ENCODE results near the gene DRD2.

The DRD2 gene

DNA sequence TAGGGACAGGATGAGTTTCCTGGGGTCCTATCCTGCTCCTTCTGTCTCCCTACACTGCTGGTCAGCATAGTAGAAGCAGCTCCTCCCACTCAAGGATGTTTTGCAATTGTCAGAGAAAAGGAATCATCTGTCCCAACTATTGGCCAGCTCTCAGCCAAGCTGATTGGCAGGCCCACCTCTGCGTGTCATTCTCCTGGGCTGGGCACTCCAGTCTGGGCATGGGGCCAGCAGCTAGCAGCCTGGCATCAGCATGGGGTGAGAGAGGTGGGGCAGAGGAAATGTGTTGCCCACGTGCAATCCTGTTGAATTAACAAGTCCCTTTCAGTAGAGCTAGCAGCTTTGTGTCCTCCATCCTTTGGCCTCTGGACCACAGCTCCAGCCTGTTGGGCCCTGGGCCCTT, 73.5 kb downstream of the DRD2 start:
- Histone ChIP-seq H3K9ac (ENCODE audit: low read length in 2 of 2) (no peak overlapping the region), H3K4me1 (ENCODE audit: control insufficient read depth, insufficient read depth, low read length) (no peaks in the 10 kb centered on the region), H3K9me3 (ENCODE audit: control insufficient read depth in 2 of 2, low read length in 2 of 2) (no peaks in the 10 kb centered on the region), H3K27ac (ENCODE audit: low read length) (no peak overlapping the region), H3K27me3 (ENCODE audit: control insufficient read depth in 1 of 2, insufficient read depth in 2 of 2, low read length in 2 of 2) (no peaks in the 10 kb centered on the region), H3K36me3 (ENCODE audit: control insufficient read depth in 2 of 2, insufficient read depth in 2 of 2, low read length in 2 of 2) (no peaks in the 10 kb centered on the region), H3K4me3 (ENCODE audit: low read length in 2 of 2) (no peak overlapping the region)

DNA sequence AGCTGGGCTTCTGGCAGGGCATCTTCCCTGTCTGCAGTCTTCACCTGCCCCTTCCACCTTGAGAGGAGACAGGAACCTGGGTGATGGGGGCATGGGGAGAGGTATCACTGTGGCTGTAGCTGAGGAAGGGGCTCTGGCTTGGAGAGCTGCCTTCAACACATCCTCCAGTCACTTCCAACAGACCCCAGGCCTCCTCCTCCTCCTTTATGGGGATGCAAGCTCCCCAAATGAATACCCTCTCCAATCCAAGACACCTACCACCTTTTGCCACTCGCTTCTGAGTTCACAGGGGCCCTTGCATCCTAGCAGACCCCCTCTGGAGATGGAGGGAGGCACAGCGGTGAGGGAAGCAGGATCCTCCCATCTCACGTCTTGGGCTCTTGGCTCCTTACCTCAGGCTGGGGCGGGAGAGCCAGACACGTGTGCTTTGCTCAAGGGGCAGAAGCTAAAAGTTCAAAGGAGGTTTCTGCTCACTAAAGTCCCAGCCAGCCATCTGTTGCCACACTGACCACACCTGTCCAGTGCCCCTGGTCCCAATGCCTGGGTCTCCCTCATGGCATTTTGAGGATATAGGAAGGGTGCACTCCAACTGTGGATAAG, 74.5 kb downstream of the DRD2 start:
- H3K36me3 ChIP-seq (ENCODE audit: control insufficient read depth in 2 of 2, insufficient read depth in 2 of 2, low read length in 2 of 2), result no peaks in the 10 kb centered on the region
- no peak overlapping the region for H3K9ac ChIP-seq (ENCODE audit: low read length in 2 of 2)
- H3K4me1 ChIP-seq (ENCODE audit: control insufficient read depth, insufficient read depth, low read length), result no peaks in the 10 kb centered on the region
- H3K27ac ChIP-seq (ENCODE audit: low read length), result no peak overlapping the region
- H3K27me3 ChIP-seq (ENCODE audit: control insufficient read depth in 1 of 2, insufficient read depth in 2 of 2, low read length in 2 of 2), result no peaks in the 10 kb centered on the region
- H3K9me3 ChIP-seq (ENCODE audit: control insufficient read depth in 2 of 2, low read length in 2 of 2), result no peaks in the 10 kb centered on the region
- H3K4me3 ChIP-seq (ENCODE audit: low read length in 2 of 2), result no peak overlapping the region

DNA sequence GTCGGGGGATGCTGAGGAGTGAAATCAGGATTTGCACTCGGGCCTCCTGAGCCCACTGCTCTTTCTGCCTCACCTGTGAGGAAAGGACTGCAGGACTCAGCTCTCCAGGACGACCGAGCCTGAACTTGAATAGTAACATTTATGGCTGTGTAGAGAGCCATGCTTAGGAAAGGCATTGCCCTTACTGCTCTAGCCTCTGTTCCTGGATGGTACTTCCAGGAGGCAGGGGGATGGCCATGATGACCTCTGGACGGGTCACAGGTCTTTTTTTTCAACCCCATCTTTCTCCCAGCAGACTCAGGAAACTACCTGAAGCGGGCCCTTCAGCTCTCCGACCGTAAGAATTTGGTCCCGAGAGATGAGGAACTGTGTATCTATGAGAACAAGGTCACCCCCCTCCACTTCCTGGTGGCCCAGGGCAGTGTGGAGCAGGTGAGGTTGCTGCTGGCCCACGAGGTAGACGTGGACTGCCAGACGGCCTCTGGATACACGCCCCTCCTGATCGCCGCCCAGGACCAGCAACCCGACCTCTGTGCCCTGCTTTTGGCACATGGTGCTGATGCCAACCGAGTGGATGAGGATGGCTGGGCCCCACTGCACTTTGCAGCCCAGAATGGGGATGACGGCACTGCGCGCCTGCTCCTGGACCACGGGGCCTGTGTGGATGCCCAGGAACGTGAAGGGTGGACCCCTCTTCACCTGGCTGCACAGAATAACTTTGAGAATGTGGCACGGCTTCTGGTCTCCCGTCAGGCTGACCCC, 76.3 kb downstream of the DRD2 start:
- no peaks in the 10 kb centered on the region for H3K36me3 ChIP-seq (ENCODE audit: control insufficient read depth in 2 of 2, insufficient read depth in 2 of 2, low read length in 2 of 2)
- no peak overlapping the region for H3K4me3 ChIP-seq (ENCODE audit: low read length in 2 of 2)
- H3K27me3 ChIP-seq (ENCODE audit: control insufficient read depth in 1 of 2, insufficient read depth in 2 of 2, low read length in 2 of 2), result no peaks in the 10 kb centered on the region
- no peak overlapping the region for H3K9ac ChIP-seq (ENCODE audit: low read length in 2 of 2)
- no peaks in the 10 kb centered on the region for H3K9me3 ChIP-seq (ENCODE audit: control insufficient read depth in 2 of 2, low read length in 2 of 2)
- no peak overlapping the region for H3K27ac ChIP-seq (ENCODE audit: low read length)
- no peaks in the 10 kb centered on the region for H3K4me1 ChIP-seq (ENCODE audit: control insufficient read depth, insufficient read depth, low read length)

- no peaks in the 10 kb centered on the region for H3K9me3 ChIP-seq (ENCODE audit: control insufficient read depth in 2 of 2, low read length in 2 of 2)
- no peaks in the 10 kb centered on the region for H3K4me1 ChIP-seq (ENCODE audit: control insufficient read depth, insufficient read depth, low read length)
- peaks cover 0 to 3% of the 10 kb centered on the region in 2 donors for H3K27me3 ChIP-seq (ENCODE audit: control insufficient read depth in 1 of 2, insufficient read depth in 2 of 2, low read length in 2 of 2)
- H3K27ac ChIP-seq (ENCODE audit: low read length), result no peak overlapping the region
- H3K9ac ChIP-seq (ENCODE audit: low read length in 2 of 2), result no peak overlapping the region
- no peaks in the 10 kb centered on the region for H3K36me3 ChIP-seq (ENCODE audit: control insufficient read depth in 2 of 2, insufficient read depth in 2 of 2, low read length in 2 of 2)
- H3K4me3 ChIP-seq (ENCODE audit: low read length in 2 of 2), result no peak overlapping the region
Observed at GRCh38 chr11:113397821-113398220, 77.4 kb downstream of the DRD2 start.

- no peaks in the 10 kb centered on the region for H3K4me1 ChIP-seq (ENCODE audit: control insufficient read depth, insufficient read depth, low read length)
- no peaks in the 10 kb centered on the region for H3K36me3 ChIP-seq (ENCODE audit: control insufficient read depth in 2 of 2, insufficient read depth in 2 of 2, low read length in 2 of 2)
- H3K27me3 ChIP-seq (ENCODE audit: control insufficient read depth in 1 of 2, insufficient read depth in 2 of 2, low read length in 2 of 2), result peaks cover 0 to 3% of the 10 kb centered on the region in 2 donors
- no peak overlapping the region for H3K4me3 ChIP-seq (ENCODE audit: low read length in 2 of 2)
- H3K27ac ChIP-seq (ENCODE audit: low read length), result no peak overlapping the region
- no peak overlapping the region for H3K9ac ChIP-seq (ENCODE audit: low read length in 2 of 2)
- H3K9me3 ChIP-seq (ENCODE audit: control insufficient read depth in 2 of 2, low read length in 2 of 2), result no peaks in the 10 kb centered on the region
Observed at GRCh38 chr11:113397212-113397611, 78.0 kb downstream of the DRD2 start.

DNA sequence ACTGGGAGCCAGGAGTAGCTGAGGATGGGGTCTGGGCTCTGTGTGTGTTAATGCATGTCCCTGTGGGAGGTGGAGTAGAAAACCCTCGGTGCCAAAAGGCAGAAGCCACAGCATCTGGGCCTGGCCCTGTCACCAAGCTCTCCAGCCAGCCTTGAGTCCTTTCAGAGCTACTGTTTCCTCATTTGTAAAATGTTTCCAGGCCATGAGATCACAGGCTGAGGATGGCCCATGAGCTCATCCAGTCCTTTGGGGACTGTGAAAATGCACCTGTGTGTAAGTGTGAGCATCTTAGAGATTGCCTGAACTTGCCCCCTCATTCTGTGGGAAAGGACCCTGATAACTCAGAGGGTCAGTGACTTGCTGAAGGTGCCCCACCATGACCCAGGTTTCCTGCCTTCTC, 78.5 kb downstream of the DRD2 start:
- H3K36me3 ChIP-seq (ENCODE audit: control insufficient read depth in 2 of 2, insufficient read depth in 2 of 2, low read length in 2 of 2), result no peaks in the 10 kb centered on the region
- H3K4me3 ChIP-seq (ENCODE audit: low read length in 2 of 2), result no peak overlapping the region
- H3K27me3 ChIP-seq (ENCODE audit: control insufficient read depth in 1 of 2, insufficient read depth in 2 of 2, low read length in 2 of 2), result peaks cover 0 to 5% of the 10 kb centered on the region in 2 donors
- H3K4me1 ChIP-seq (ENCODE audit: control insufficient read depth, insufficient read depth, low read length), result no peaks in the 10 kb centered on the region
- H3K9me3 ChIP-seq (ENCODE audit: control insufficient read depth in 2 of 2, low read length in 2 of 2), result no peaks in the 10 kb centered on the region
- H3K27ac ChIP-seq (ENCODE audit: low read length), result no peak overlapping the region
- H3K9ac ChIP-seq (ENCODE audit: low read length in 2 of 2), result no peak overlapping the region

- no peak overlapping the region for H3K9ac ChIP-seq (ENCODE audit: low read length in 2 of 2)
- H3K4me3 ChIP-seq (ENCODE audit: low read length in 2 of 2), result no peak overlapping the region
- no peaks in the 10 kb centered on the region for H3K4me1 ChIP-seq (ENCODE audit: control insufficient read depth, insufficient read depth, low read length)
- no peaks in the 10 kb centered on the region for H3K36me3 ChIP-seq (ENCODE audit: control insufficient read depth in 2 of 2, insufficient read depth in 2 of 2, low read length in 2 of 2)
- H3K9me3 ChIP-seq (ENCODE audit: control insufficient read depth in 2 of 2, low read length in 2 of 2), result no peaks in the 10 kb centered on the region
- H3K27me3 ChIP-seq (ENCODE audit: control insufficient read depth in 1 of 2, insufficient read depth in 2 of 2, low read length in 2 of 2), result peaks cover 0 to 7% of the 10 kb centered on the region in 2 donors
- no peak overlapping the region for H3K27ac ChIP-seq (ENCODE audit: low read length)
Observed at GRCh38 chr11:113395782-113396336, 79.3 kb downstream of the DRD2 start.

DNA sequence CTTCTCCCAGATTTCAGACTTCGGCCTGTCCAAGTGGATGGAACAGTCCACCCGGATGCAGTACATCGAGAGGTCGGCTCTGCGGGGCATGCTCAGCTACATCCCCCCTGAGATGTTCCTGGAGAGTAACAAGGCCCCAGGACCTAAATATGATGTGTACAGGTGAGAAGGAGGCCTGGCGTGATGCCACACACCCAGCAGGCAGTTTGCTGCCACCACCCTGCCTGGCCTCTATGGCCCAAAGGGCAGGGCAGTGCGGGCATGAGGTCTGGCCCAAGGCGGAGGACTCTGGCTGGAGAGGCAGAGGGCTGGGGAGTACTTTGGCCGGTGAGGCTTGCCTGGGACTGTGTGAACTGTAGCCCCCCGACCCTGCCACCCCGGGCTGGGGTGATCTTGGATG, 80.3 kb downstream of the DRD2 start:
- Histone ChIP-seq H3K4me3 (ENCODE audit: low read length in 2 of 2) (no peak overlapping the region), H3K27me3 (ENCODE audit: control insufficient read depth in 1 of 2, insufficient read depth in 2 of 2, low read length in 2 of 2) (peaks cover 1 to 7% of the 10 kb centered on the region in 2 donors), H3K9ac (ENCODE audit: low read length in 2 of 2) (no peak overlapping the region), H3K27ac (ENCODE audit: low read length) (no peak overlapping the region), H3K9me3 (ENCODE audit: control insufficient read depth in 2 of 2, low read length in 2 of 2) (no peaks in the 10 kb centered on the region), H3K36me3 (ENCODE audit: control insufficient read depth in 2 of 2, insufficient read depth in 2 of 2, low read length in 2 of 2) (no peaks in the 10 kb centered on the region), H3K4me1 (ENCODE audit: control insufficient read depth, insufficient read depth, low read length) (no peaks in the 10 kb centered on the region)

- H3K9me3 ChIP-seq (ENCODE audit: control insufficient read depth in 2 of 2, low read length in 2 of 2), result no peaks in the 10 kb centered on the region
Observed at GRCh38 chr11:113393501-113393985, 81.7 kb downstream of the DRD2 start.

DNA sequence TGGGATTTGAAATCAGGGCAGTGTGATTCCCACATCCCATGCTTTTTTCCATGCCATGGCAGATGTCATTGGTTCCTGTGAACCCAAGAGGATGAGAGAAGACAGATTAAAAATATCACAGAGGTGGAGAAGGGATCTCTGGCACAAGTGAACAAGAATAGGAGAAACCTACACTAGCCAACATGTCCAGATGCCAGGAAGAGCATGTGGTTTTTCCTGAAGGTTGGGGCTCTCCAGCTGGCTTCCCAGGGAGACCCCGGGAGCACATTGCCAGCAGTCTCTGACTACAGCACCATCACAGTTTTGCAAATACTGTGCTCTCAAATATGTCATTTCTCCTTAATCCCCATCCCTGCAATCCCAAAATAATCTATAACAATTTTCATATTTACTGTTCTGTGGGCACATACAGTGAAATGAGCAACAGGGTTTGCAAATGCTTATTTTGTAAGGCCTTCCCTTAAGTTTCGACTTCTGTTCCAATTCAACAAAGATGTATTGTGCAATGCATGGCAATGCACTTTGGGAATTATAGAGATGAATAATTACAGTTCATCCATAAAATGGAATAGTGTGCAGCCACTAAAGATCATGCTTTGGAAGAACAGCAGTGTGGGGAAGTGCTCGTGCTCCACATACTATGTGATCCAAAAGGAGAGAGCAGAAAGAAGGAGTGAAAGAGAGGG, 82.8 kb downstream of the DRD2 start:
- Histone ChIP-seq H3K9ac (ENCODE audit: low read length in 2 of 2) (no peak overlapping the region), H3K9me3 (ENCODE audit: control insufficient read depth in 2 of 2, low read length in 2 of 2) (no peaks in the 10 kb centered on the region), H3K36me3 (ENCODE audit: control insufficient read depth in 2 of 2, insufficient read depth in 2 of 2, low read length in 2 of 2) (no peaks in the 10 kb centered on the region), H3K27ac (ENCODE audit: low read length) (no peak overlapping the region), H3K27me3 (ENCODE audit: control insufficient read depth in 1 of 2, insufficient read depth in 2 of 2, low read length in 2 of 2) (peaks cover 19 to 22% of the 10 kb centered on the region in 2 donors), H3K4me3 (ENCODE audit: low read length in 2 of 2) (no peak overlapping the region), H3K4me1 (ENCODE audit: control insufficient read depth, insufficient read depth, low read length) (no peaks in the 10 kb centered on the region)

More at GRCh38 chr11:113393501-113393985, 81.7 kb downstream of the DRD2 start:
- Histone ChIP-seq H3K4me3 (ENCODE audit: low read length in 2 of 2) (no peak overlapping the region), H3K27ac (ENCODE audit: low read length) (no peak overlapping the region), H3K36me3 (ENCODE audit: control insufficient read depth in 2 of 2, insufficient read depth in 2 of 2, low read length in 2 of 2) (no peaks in the 10 kb centered on the region), H3K4me1 (ENCODE audit: control insufficient read depth, insufficient read depth, low read length) (no peaks in the 10 kb centered on the region), H3K27me3 (ENCODE audit: control insufficient read depth in 1 of 2, insufficient read depth in 2 of 2, low read length in 2 of 2) (peaks cover 8 to 10% of the 10 kb centered on the region in 2 donors), H3K9ac (ENCODE audit: low read length in 2 of 2) (no peak overlapping the region)
